Anterior cingulate cortex (tissue), 58 donors: ENCODE results near the gene ESYT3.

Source experiments
- DNase-seq, 58 donors: peaks; one replicate each; lab custom pipeline; 2025; lab: John Stamatoyannopoulos, UW

The ESYT3 gene

DNA sequence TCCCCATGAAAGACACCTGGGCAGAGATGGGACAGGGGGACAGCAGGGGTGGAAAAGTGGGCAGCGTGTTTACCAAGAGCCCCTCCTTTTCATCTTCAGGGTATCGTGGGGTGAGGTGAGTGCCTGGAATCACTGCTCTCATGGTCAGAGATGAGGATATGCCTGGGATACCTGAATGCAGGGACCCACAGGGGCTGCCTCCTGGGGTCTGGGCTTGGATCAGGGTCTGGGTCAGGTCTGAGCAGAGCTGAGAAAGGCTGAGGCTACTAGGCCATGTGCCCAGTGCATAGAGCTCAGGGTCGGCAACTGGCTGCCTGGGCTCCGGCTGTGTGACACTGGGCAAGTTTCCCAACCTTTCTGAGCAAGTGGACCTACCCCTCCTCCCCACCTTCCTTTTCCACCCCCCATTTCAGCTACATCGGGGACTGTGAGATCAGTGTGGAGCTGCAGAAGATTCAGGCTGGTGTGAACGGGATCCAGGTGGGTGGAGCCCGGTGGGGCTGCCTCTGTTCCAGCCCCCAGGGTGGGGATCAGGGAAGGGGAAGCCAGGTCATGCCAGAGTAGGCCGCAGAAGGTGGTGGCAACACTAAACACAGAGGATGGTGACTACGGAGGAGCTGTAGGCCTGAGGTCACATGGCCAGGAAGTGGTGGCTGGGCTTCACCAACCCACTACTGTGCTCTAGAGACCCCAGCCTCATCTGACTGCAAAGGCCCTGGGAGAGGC is 24.5 kb downstream of the ESYT3 start:
- no peak for DNase-seq

DNA sequence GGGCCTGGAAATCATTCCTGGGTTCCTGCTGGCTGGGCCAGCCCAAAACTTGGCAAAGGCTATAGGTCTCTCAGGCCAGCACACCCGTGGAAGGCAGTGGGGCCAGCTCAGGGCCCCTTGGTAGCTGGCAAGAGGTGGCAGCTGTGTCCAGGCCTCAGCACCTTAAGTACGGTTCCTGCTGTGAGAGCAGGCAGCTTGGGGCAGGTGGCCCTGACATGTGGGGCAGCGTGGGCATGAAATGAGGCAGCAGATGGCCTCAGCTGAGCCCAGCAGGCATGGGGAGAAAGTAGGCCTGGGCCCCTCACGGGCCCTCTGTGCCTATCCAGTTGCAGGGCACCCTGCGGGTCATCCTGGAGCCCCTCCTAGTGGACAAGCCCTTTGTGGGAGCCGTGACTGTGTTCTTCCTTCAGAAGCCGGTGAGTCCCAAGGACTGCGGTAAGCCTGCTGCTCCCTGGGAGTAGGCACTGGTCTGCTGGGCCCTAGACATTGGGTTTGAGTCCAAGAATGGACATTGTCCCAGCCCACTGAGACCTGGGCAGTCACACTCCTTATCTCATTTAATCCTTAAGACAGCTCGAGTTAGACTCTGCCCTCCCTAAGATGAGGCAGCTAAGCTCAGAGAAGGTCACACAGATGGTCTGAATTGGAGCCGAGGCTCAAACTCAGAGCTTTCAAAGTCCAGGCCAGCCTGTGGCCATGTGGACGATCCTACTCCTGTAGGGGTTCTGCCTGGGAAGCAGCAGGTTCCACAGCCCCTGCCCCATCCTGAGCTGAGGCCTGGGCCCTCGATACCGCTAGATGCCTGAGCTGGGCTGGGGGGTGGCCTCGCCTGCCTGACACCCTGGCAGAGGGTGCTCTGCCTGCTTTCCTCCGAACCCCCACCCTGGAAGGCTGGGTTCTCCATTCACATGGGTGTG is 25.5 kb downstream of the ESYT3 start:
- no peak for DNase-seq

DNA sequence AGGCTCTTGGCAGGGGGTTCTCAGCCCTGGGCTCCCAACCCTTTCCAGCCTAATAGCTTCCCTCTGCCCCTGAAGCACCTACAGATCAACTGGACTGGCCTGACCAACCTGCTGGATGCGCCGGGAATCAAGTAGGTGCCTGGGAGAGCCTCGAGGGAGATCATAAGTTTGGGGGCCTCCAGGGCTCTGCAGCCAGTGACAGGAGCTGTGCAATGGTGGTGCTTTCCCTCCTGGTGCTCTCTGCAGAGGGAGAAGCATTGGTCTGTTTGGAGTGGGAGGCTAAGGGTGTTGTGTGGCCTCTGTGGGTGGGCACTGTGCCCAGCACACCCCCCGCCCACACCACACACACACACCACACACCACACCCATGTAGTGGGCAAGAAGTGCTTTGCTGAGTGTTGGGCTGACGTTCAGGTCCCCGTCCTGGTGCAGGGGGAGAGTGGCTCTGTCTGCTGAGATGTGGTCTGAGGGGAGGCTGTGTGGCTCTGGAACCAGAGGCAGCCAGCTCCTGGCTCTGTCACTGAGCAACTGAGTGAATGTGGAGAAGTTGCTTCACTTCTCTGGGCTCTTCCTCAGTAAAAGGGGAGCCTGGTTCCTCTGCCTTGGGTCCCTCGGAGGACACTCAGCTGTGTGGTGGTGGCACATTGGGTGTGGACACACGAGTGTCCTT is 26.3 kb downstream of the ESYT3 start:
- DNase-seq: no peak

DNA sequence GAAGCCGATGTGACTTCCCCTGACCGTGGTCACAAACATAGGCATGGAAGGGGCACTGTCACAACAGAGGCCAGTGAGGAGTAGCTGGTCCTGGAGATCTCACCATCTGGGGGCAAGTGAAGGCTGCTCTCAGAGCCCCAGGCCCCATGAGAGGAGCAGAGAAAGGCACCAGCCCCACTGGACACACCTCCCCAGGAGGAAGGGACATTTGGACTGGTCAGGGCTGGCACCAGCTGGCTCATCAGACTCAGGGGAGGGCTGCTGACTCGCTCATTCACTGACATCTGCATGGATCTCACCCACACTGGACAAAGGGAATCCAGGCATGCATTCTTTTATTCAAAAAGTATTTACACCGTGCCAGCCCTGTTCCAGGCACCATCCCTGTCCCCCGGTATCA is 26.8 kb downstream of the ESYT3 start:
- DNase-seq: no peak

DNA sequence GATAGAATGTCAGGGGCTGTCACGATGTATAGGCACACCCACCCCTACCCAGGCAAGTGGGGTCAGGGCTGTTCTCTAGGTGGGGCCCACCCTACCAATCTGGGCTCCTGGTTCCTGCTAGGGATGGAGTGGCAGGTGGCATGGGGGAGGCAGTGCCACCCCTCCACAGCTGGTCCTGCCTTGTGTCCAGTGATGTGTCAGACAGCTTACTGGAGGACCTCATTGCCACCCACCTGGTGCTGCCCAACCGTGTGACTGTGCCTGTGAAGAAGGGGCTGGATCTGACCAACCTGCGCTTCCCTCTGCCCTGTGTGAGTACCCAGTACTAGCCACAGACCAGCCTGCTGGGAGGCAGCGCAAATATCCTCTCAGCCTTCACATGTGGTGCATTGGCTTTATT is 27.5 kb downstream of the ESYT3 start:
- DNase-seq: no peak

DNA sequence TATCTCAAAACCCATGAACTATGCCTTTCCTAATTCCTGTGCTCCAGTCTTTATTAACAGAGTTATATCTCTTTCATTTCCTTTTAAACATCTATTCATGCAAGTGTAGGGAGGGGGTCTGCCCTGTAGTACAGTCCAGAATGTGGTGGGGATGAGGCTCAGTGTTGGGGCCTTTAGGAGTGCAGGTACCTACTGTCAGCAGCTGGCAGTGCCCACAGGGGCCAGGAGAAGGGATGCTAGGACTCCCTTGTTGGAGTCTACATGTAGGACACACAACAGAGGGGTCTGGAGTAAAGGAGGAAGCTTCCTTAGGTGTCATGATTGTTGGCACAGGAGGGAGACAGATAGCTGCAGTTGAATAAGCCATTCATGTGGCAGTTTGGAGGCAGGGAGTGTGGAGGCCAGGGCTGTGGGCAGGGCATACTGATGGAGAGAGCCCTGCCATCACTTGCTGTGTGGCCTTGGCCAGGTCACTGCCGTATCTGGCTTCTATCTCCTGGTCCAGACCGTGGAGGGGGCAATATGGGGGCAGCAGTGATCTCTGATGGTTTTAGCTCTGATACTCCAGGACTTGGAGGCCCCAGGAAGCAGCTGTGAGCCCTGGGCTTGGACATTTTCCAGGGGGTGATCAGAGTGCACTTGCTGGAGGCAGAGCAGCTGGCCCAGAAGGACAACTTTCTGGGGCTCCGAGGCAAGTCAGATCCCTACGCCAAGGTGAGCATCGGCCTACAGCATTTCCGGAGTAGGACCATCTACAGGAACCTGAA is 29.5 kb downstream of the ESYT3 start:
- no peak for DNase-seq

DNA sequence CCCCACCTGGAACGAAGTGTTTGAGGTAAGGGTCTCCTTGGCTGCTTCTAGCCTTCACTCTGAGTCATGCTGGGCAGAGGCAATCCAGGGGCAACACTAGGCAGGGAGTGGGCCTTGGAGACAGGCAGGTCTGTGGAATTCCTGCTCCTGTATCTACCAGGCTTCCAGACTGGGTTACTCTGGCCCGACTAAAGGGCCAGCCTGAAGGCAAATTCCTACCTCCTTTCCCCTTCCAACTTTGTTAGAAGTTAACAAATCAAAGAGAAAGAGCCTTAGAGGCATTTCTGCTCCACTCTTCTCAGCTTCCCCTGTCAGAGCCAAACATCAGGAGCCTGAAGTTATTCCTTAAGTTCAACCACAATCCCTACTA is 30.1 kb downstream of the ESYT3 start:
- DNase-seq: no peak

DNA sequence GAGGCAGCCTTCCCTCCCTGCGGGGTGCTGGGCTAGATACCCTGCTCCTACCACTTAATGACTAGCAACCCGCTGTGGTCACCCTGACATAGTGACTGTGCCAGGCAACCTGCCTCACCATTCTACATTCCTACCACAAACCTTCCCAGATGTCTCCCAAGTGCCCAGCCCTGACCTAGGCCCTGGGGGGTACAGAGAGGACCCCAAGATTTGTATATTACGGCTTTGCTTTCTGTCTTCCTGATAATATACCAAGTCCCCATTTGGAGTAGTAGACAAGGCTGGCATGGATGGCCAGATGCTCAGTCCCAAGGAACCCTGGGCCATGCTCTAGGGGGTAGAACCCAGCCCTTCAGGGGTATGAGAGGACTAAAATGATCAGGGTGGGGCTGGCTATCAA is 31.0 kb downstream of the ESYT3 start:
- no peak for DNase-seq

DNA sequence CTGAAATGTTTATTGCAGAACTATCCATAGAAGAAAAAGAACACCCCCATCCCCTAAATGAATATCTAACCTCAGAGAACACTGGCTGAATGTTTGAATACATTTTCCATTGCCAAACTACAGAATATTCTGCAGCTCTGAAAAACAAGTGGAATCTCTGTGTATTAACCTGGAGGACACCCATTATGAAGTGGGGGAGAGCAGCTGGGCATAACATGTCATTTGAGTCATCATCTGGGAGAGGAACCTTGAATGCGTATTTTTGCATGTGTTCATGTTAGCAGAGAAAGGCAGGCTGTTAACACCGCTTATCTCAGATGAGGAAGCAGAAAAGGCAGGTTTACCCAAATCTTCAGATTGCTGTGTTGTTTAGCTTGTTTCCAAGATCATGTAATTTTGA is 31.5 kb downstream of the ESYT3 start:
- DNase-seq: no peak

DNA sequence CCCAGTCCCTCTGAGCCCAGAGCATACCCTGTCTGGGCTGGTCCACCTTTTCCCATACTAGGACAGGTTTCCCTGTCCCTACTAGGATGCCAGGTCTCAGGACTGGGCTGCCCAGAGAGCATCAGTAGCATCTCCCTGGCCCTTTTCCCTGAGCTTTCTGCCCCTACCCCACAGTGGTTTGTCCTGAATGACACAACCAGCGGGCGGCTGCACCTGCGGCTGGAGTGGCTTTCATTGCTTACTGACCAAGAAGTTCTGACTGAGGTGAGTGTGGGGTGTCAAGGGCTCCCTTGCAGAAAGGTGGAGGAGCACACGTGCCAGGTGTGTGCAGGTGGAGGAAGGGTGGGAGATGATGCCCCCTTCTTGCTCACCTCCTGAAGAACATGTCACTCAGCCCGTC is 33.5 kb downstream of the ESYT3 start:
- no peak for DNase-seq

DNA sequence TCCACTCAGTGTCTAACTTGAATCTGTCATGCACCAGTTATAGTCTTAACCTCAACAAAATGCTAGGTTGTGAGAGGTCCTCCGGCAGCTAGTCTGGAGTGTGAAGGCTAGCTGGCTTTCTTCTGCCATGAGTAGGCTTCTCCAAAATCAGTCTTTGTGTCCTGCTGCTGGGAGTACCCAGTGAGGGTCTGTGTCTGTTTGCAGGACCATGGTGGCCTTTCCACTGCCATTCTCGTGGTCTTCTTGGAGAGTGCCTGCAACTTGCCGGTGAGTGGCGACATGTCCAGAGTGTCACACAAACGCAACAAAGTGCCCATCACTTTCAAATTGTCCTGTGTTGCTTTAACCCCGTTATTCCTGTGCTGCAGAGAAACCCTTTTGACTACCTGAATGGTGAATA is 34.0 kb downstream of the ESYT3 start:
- DNase-seq: no peak

DNA sequence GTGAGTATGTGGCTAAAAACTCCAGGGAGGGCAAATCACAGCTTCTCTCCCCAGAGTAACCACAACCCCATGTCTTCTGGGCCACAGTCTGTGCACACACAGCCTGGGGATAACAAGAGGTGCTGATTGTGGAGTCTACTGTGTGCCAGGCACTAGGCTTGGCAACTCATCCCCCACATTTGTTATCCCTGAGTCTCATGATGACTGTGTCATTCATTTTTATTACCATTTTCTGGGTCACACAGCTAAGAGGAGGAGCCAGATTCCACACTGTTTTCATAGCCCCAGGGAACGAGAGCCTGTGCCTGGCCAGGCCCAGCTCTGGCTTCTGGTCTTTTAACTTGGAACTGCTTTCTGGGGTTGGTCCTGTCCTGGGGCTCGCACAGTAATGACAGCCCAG is 34.5 kb downstream of the ESYT3 start:
- no peak for DNase-seq

DNA sequence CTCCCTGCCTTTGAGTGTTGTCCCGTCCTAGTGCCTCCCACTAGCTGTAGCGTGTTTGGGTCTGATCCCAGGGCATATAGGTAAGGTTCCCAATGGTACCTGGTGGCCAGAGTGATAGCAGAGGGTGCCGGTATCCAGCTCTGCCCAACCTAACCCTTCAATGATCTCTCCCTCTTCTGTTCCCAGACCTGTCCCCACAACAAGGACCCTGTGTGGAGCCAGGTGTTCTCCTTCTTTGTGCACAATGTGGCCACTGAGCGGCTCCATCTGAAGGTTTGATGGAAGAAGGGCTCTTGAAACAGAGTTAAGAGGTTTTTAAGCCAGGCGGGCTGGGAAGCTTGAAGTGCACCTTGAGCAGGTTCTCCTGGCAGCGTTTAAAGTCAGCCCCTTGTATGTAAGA is 35.5 kb downstream of the ESYT3 start:
- DNase-seq: no peak

DNA sequence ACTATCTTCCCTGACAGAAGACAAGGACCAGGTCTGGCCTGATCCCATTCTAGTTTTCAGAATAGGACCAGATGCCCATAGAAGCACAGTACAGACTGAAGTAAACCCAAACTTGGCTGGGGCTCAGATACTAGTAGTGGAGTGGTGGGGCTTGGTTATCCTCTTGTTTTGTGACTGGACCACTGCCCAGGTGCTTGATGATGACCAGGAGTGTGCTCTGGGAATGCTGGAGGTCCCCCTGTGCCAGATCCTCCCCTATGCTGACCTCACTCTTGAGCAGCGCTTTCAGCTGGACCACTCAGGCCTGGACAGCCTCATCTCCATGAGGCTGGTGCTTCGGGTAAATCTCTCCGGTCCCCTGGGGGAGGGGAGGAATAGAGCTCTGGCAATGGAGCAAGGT is 36.3 kb downstream of the ESYT3 start:
- DNase-seq: no peak

DNA sequence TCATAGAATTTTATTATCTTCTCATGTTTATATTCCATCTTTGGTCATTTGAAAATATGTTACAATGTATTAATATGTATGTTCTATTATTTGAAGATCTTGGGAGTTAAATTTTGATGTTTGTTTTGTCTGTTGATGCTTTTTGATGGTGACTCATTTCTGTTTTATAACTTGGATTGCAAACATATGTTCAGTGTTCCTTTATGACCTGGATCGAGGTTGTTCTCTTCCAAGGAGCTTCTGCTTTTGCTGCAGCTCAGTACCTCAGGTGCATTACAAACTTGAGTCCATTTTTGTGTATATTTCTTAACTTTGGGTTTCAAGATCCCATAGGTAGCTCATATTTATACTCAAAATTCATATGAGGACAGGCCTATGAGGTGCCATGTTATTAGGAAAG is 37.1 kb downstream of the ESYT3 start:
- DNase-seq: no peak

DNA sequence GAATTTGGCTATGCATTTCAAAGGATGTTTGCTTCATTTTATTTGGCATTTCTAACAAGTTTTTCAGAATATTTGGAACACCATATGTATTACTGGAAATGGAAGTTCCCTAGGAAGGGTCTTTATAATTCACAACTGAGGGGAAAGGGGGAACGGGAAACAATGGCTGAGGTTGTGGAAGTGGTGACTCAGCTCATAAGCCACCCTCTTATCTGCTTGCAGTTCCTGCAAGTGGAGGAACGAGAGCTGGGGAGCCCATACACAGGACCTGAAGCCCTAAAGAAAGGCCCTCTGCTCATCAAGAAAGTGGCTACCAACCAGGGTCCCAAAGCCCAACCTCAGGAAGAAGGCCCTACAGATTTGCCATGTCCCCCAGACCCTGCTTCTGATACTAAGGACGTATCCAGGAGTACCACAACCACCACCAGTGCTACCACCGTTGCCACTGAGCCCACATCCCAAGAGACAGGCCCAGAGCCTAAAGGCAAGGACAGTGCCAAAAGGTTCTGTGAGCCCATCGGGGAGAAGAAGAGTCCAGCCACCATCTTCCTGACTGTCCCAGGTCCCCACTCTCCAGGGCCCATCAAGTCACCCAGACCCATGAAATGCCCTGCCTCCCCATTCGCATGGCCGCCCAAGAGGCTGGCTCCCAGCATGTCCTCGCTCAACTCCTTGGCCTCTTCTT is 37.9 kb downstream of the ESYT3 start:
- DNase-seq: no peak

DNA sequence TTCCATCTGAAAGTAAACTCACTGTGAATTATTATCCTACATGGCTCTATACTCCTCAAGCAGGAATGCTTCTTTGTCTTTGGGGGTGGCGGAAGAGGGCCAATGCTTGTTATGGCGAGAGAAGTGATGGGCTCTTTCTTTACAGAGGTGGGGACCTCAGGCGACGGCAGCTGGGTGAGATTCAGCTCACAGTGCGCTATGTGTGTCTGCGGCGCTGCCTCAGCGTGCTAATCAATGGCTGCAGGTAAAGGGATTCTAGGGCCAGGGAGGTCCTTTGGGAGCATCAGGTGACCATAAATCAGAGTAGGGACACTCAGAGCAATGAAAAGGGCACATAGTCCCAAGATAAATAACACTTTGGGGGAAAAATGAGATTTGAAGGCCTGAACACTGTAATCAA is 39.0 kb downstream of the ESYT3 start:
- no peak for DNase-seq

DNA sequence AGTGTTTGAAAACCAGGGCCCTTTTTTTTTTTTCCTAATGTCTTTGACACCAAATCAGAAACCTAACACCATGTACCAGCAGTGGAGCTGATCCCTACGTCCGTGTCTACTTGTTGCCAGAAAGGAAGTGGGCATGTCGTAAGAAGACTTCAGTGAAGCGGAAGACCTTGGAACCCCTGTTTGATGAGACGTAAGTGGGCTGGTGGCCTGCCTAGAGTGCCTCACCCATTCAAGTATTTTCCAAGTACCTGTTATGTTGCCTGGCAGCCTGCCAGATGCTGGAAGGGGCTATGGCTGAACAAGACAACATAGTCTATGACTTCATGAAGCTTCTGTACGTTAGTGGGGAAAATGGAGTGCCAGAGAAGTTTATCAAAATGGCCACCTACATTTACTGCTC is 39.7 kb downstream of the ESYT3 start:
- DNase-seq: no peak

DNA sequence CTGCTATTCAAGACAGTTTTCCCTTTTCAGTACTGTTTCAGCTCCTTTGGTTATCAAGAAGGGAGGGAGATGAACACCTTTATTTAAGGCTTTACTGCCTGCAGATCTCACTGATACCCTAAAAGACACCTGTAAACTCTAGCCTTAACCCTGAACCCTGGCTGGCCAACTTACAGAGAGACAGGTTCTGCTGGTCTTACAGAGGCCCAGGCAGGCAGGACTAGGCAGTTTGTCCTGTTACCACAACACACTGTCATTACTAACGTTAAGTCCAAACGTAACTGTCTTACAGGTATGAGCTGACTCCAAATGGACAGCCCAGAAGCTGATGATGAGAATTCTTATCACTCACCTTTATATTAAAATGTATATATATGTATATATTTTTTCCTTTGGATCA is 42.1 kb downstream of the ESYT3 start:
- DNase-seq: no peak

DNA sequence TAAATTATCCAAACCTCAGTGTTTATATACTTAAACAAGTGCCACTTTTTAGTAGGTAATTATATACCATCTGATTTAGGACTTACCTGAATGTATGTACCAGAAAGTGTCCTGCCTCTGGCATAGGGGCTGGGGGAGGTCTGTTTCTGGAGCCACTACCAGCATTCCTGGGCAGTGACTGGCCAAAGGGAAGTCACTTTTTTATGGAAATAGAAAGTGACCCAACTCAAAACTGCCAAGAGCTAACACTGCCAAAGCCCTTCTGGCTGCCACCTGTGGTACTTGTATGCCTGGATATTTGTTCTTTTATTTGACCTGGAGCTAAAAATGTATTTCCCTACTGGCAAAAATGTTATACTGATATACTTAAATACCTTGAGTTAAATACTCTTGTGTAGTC is 42.7 kb downstream of the ESYT3 start:
- DNase-seq: no peak
